ENCODE data around the gene GEMIN4.
"Not testable (repeated sequence)": the region's sequence is repeated elsewhere in the genome, so short reads cannot be mapped to it uniquely, and the experiment has no call there.

GEMIN4 gene

DNA sequence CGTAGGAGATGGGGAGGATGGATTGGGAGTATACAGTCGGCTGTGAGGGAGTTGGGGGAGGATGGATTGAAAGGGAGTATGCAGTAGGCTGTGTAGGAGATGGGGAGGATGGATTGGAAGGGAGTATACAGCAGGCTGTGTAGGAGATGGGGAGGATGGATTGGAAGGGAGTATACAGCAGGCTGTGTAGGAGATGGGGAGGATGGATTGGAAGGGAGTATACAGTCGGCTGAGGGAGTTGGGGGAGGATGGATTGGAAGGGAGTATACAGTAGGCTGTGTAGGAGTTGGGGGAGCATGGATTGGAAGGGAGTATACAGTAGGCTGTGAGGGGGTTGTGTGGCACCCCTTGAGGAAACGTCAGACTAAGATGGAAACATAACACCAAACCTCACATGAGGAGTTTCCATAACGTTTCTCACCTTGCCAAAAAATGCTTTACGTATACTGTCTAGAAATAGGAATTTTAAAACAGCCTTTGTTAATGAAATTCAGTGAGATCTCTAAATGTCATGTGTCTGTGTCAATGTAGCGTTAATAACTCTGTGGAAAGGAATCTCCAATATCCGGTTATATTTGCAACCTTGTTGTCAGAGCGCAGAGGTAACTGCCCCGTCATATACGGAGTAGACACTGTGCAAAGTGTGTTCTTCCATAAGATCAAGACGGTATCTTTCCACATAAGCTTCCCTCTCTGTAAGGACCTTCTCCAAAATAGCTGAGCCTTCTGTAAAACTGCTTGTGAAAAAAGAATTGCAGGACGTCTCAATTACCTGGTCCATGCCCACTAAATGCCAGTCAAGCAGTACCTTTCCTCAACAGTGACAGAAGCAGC, 31.1 kb downstream of the GEMIN4 start:
- Histone ChIP-seq H3K9me3 (ENCODE audit: control insufficient read depth, insufficient read depth, low read length) (no peaks in the 10 kb centered on the region), H3K4me1 (ENCODE audit: insufficient read depth, low read length) (peaks cover 4% of the 10 kb centered on the region; the same call in 1 of the 2 replicates), H3K36me3 (ENCODE audit: insufficient read depth, low read length) (no peaks in the 10 kb centered on the region), H3K9ac (ENCODE audit: low read depth, low read length) (no peak overlapping the region)

DNA sequence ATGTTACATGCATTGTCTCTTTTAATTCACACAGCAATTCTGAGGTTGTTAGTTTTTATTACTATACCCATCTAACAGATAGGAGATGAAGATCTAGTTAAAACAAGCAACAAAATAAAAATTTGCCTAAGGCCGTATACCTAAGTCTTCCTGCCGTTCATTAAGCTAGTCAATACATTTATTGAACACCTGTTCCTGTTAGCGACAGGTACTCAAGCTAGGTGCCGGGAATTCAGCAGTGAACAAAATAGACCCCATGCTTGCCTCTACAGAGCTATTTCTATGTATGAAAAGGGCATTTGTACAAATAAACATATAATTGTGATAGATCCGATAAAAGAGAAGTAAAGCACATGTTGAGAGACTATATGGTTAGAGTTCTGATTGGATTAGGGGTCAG, 34.0 kb downstream of the GEMIN4 start:
- no peak overlapping the region for H3K9ac ChIP-seq (ENCODE audit: low read depth, low read length)
- no peaks in the 10 kb centered on the region for H3K9me3 ChIP-seq (ENCODE audit: control insufficient read depth, insufficient read depth, low read length)
- H3K36me3 ChIP-seq (ENCODE audit: insufficient read depth, low read length) = no peaks in the 10 kb centered on the region
- no peaks in the 10 kb centered on the region for H3K4me1 ChIP-seq (ENCODE audit: insufficient read depth, low read length)

DNA sequence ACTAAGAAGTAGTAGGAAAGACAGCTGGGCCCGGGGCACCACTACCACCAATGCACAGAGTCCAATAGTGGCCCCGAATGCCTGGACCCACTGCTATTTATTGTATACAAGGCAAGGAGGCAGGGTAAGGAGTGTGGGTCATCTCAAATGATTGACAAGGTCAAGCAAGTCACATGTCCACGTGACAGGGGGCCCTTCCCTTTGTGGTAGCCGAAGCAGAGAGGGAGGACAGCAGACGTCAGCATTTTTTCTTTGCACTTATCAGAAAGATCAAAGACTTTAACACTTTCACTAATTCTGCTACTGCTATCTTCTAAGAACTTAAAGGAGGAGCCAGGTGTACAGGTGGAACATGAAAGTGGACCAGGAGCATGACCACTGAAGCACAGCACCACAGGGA, 43.9 kb downstream of the GEMIN4 start:
- Histone ChIP-seq H3K36me3 (ENCODE audit: insufficient read depth, low read length) (peaks cover 2% of the 10 kb centered on the region; the same call in 1 of the 2 replicates), H3K9ac (ENCODE audit: low read depth, low read length) (no peak overlapping the region), H3K4me1 (ENCODE audit: insufficient read depth, low read length) (no peaks in the 10 kb centered on the region), H3K9me3 (ENCODE audit: control insufficient read depth, insufficient read depth, low read length) (no peaks in the 10 kb centered on the region)

DNA sequence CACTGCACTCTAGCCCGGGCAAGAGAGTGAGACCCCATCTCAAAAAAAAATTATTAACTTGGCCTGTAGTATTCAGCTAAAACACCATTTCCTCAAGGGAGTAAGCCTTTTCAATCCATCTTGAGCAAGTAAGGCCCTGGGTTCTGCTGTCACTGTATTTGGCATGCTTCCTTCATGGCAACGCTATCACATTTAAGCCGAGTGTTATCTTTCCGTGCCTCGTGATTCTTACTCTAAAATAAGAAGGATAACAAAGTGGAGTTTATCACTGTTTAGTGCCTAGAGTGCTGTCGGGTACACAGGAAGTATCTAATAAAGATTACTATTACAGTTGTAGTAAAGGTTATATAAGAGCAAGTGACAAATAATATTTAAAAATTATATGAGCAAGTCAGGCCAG, 46.2 kb downstream of the GEMIN4 start:
- Histone ChIP-seq H3K4me1 (ENCODE audit: insufficient read depth, low read length) (no peaks in the 10 kb centered on the region), H3K9ac (ENCODE audit: low read depth, low read length) (no peak overlapping the region), H3K36me3 (ENCODE audit: insufficient read depth, low read length) (peaks cover 2% of the 10 kb centered on the region; the same call in 1 of the 2 replicates), H3K9me3 (ENCODE audit: control insufficient read depth, insufficient read depth, low read length) (no peaks in the 10 kb centered on the region)

DNA sequence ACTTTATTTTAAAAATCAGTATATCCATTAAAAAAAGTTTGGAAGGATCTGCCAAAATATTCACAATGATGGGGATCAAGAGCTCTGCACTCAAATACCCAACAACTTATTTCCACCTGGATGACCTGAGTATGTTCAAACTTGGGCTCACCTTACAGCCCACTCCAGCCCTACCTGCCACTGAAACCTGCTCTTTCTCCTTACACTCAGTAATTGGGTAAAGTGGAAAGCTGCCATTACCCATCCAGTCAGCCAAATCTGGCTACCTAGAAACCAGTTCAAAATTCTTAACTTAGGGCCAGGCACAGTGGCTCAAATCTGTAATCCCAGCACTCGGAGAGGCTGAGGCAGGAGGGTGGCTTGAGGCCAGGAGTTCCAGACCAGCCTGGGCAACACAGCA, 47.1 kb downstream of the GEMIN4 start:
- H3K9me3 ChIP-seq (ENCODE audit: control insufficient read depth, insufficient read depth, low read length) = no peaks in the 10 kb centered on the region
- no peaks in the 10 kb centered on the region for H3K4me1 ChIP-seq (ENCODE audit: insufficient read depth, low read length)
- H3K9ac ChIP-seq (ENCODE audit: low read depth, low read length) = no peak overlapping the region
- peaks cover 2% of the 10 kb centered on the region; the same call in 1 of the 2 replicates for H3K36me3 ChIP-seq (ENCODE audit: insufficient read depth, low read length)

DNA sequence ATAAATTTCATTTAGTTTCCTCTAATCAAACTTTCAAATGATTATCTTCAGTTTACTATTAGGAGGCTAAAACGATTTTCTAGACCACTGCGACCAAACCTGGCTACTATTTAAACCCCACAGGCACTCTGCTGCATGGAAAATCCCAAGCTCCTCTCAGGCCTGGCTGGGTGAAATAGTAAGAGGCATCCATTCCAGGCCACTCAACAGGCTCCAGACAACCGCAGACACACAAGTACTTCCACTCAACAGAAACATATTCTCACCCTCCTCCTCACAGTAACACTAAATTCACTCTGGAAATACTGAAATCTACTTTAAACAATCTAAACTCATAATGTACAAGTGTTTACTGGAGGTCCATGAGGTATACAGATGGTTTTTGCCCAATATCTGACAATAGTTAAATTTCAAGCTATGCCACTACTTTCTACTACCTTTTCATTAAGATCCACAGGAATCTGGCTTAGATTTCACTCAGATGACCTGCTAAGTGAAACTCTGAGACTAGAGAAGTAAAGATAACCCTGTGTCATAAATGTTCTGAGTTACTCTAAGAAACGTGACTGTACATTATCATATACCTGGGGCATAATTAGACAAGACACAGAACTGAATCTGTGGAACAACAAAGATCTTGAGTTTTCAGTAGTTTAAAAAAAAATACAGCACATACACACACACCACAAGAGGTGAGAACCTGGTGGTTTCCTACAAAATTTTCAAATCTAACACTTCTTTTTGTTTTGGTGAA, 47.8 kb downstream of the GEMIN4 start:
- H3K36me3 ChIP-seq (ENCODE audit: insufficient read depth, low read length) = peaks cover 6% of the 10 kb centered on the region; the same call in 1 of the 2 replicates
- no peak overlapping the region for H3K9ac ChIP-seq (ENCODE audit: low read depth, low read length)
- H3K9me3 ChIP-seq (ENCODE audit: control insufficient read depth, insufficient read depth, low read length) = no peaks in the 10 kb centered on the region
- no peaks in the 10 kb centered on the region for H3K4me1 ChIP-seq (ENCODE audit: insufficient read depth, low read length)

DNA sequence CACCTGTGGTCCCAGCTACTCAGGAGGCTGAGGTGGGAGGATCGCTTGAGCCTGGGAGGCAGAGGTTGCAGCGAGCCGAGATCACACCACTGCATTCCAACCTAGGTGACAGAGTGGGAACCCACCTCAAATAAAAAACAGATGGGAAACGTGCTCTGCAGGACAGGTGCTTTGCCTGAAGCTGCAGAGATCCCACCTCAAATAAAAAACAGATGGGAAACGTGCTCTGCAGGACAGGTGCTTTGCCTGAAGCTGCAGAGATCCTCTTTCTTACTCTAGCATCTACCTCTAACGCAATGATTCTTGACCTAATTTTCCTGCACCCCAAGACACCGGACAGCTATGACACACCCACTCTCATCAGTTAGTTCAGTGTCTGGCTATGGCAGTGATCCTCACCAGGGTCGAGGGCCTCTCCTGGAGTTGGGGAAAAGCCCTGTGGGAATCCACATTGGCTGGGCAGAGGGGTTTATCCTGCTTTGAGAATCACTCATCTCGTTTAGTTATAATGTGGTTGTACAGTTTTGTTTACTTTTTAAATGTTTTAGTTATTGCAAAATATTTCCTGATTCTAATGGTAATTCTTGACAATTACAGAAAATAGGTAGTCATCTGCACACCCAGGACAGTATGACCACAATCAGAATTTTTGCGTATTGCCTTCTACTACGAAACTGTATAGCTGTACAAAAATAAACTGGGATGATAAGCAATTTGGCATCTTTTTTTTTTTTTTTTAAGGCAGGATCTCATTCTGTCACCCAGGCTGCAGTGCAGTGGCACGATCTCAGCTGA, 48.8 kb downstream of the GEMIN4 start:
- H3K36me3 ChIP-seq (ENCODE audit: insufficient read depth, low read length) = peaks cover 6% of the 10 kb centered on the region; the same call in 1 of the 2 replicates
- no peak overlapping the region for H3K9ac ChIP-seq (ENCODE audit: low read depth, low read length)
- H3K4me1 ChIP-seq (ENCODE audit: insufficient read depth, low read length) = no peaks in the 10 kb centered on the region
- H3K9me3 ChIP-seq (ENCODE audit: control insufficient read depth, insufficient read depth, low read length) = no peaks in the 10 kb centered on the region

DNA sequence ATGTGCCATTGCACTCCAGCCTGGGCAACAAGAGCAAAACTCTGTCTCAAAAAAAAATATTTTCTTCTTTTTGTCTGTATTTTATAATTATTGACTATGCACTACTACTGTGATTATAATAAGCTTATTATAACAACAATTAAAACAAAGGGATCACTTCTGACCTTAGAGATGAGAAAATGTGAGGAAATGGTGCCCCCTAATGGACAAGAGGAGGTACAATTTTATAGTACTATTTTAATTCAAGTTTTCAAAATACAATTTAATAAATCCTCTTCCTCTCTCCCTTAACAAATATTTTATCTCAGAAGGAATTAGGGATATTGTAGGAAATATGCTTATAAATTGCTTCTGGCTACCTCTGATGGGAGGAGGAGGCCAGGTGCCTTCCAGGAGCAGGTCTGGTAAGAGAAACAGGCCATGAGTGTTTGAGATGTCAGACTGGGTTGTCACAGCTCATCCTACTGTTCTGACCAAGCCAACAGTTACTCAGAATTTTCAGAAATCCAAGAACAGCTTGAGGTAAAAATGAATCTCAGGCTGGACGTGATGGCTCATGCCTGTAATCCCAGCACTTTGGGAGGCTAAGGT, 51.5 kb downstream of the GEMIN4 start:
- Histone ChIP-seq H3K36me3 (ENCODE audit: insufficient read depth, low read length) (peaks cover 4% of the 10 kb centered on the region; the same call in 1 of the 2 replicates), H3K9me3 (ENCODE audit: control insufficient read depth, insufficient read depth, low read length) (no peaks in the 10 kb centered on the region), H3K4me1 (ENCODE audit: insufficient read depth, low read length) (no peaks in the 10 kb centered on the region), H3K9ac (ENCODE audit: low read depth, low read length) (no peak overlapping the region)

DNA sequence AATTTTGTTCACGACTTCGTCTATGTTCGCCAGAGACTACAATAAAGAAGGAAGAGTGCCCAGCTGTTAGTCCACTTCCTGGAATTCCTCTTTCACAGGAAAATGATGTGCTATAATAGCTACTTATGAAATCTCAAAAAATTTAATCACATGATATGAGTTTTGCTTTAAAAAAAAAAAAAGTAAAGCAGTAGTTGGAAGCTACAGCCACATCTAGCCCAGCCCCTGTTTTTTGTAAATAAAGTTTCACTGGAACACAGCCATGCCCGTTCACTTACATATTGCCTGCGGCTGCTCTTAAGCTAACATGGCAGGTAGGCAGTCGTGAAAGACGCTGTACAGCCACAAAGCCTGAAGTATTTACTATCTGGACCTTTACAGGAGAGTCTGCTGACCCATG, 52.7 kb downstream of the GEMIN4 start:
- no peaks in the 10 kb centered on the region for H3K9me3 ChIP-seq (ENCODE audit: control insufficient read depth, insufficient read depth, low read length)
- no peaks in the 10 kb centered on the region; the same call in 1 of the 2 replicates for H3K4me1 ChIP-seq (ENCODE audit: insufficient read depth, low read length)
- peaks cover 8% of the 10 kb centered on the region; the same call in 1 of the 2 replicates for H3K36me3 ChIP-seq (ENCODE audit: insufficient read depth, low read length)
- H3K9ac ChIP-seq (ENCODE audit: low read depth, low read length) = no peak overlapping the region

DNA sequence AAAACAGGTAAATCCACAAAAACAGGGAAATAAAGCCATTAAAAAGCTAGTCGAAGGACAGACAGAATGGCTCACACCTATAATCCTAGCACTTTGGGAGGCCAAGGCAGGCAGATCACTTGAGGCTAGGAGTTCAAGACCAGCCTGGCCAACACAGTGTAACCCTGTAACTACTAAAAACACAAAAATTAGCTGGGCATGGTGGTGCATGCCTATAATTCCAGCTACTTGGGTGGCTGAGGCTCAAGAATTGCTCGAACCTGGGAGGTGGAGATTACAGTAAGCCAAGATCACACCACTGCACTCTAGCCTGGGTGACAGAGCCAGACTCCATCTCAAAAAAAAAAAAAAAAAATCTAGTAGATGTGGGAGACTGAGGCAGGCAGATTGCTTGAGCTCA, 54.0 kb downstream of the GEMIN4 start:
- H3K9ac ChIP-seq (ENCODE audit: low read depth, low read length); H3K4me1 ChIP-seq (ENCODE audit: insufficient read depth, low read length); H3K36me3 ChIP-seq (ENCODE audit: insufficient read depth, low read length); H3K9me3 ChIP-seq (ENCODE audit: control insufficient read depth, insufficient read depth, low read length): not testable (repeated sequence)

DNA sequence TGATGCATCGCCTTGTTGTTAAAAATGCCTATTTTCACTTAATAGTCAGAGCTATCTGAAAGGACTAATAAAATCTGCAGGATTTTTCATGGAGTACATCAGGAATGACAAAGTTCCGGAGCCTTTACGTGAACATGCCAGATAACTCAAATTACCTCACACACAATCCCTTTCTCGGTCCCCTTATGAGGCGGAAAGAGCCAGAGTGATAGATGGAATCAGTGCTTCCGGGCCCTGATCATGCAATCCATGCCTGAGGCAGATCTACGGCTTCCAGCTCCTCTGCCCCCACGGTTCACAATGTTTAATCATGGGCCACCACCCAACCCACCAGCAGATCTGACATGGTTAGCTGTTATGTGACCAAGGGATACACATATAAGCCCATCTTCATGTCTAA, 54.4 kb downstream of the GEMIN4 start:
- Histone ChIP-seq H3K36me3 (ENCODE audit: insufficient read depth, low read length) (peaks cover 8% of the 10 kb centered on the region; the same call in 1 of the 2 replicates), H3K4me1 (ENCODE audit: insufficient read depth, low read length) (peaks cover 8% of the 10 kb centered on the region), H3K9me3 (ENCODE audit: control insufficient read depth, insufficient read depth, low read length) (no peaks in the 10 kb centered on the region), H3K9ac (ENCODE audit: low read depth, low read length) (no peak overlapping the region)

DNA sequence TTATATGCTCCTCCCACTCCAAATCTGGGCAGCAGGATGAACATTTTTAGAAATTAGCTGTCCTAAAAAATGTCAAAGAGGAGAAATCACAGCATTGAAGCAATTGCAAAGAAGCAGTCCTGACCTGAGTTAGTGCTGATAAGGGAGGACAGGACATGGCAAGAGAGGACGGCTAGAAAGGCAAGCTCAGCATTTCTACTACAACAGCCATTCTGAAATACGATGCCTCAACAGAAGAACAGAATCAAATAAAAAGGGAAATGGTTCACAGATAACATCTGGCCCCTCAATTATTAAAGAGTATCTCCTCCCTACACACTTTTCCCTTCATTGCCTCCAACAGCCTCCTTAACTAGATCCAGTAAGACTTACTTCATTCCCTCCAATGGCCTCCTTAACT, 55.7 kb downstream of the GEMIN4 start:
- Histone ChIP-seq H3K9me3 (ENCODE audit: control insufficient read depth, insufficient read depth, low read length) (no peaks in the 10 kb centered on the region), H3K4me1 (ENCODE audit: insufficient read depth, low read length) (peaks cover 8% of the 10 kb centered on the region), H3K36me3 (ENCODE audit: insufficient read depth, low read length) (peaks cover 8% of the 10 kb centered on the region; the same call in 1 of the 2 replicates), H3K9ac (ENCODE audit: low read depth, low read length) (no peak overlapping the region)

Data from ES-I3 (cell line).